SK-N-SH (cell line): ENCODE measurements around the gene STK26.

Experiments
- EP300 ChIP-seq, 2 experiments: IDR thresholded peaks; 2 replicates each; pipeline versions ENCODE4 v1.4.0 to v1.6.1; 2012; ENCODE audit warnings: borderline replicate concordance in 1 of 2, low read depth in 1 of 2, low read length in 1 of 2
- JUND ChIP-seq: IDR thresholded peaks from 2 replicates; pipeline ENCODE4 v1.4.0; 2012
- REST ChIP-seq: IDR thresholded peaks from 2 replicates; pipeline ENCODE4 v1.6.1; 2012; ENCODE audit warnings: mild to moderate bottlenecking, low read depth, low read length, moderate library complexity
- TAF1 ChIP-seq: IDR thresholded peaks from 2 replicates; pipeline ENCODE4 v1.6.1; 2012; ENCODE audit warnings: low read depth, mild to moderate bottlenecking, low read length, moderate library complexity, borderline replicate concordance
- YY1 ChIP-seq: IDR thresholded peaks from 2 replicates; pipeline ENCODE4 v1.4.0; 2012; ENCODE audit warnings: low read depth, mild to moderate bottlenecking
- TF ChIP-seq, protein P1 (sequence below): fragments of 200-600 bp; sonication (generic); IDR thresholded peaks from 2 replicates; pipeline ENCODE4 v1.6.1; 2017; ENCODE audit warnings: antibody characterized with exemption, mild to moderate bottlenecking, moderate library complexity

DNA sequence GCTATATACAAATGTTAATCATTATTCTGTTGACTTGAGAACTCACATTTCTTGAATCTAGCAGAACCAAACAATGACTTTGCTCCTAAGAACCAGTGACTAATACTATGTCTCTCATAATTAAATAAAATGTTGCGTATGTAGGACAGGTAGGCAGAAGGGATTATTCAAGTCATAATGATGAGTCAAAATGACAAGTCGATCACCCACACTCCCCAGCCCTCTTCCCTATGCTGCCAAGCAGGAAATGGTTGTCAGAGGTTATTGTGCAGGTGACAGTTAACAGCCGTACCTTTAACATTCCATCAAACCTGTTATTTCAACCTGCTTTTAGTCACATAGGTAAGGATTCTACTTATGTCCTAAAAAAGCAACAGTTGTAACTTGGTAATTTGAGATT is 22.0 kb upstream of the STK26 start:
- TF ChIP-seq TAF1 (no peak), EP300 (IDR thresholded peaks at IDR 0.05; ENCODE audit: borderline replicate concordance in 1 of 2, low read depth in 1 of 2, low read length in 1 of 2) (no peak), JUND (no peak), REST (no peak), YY1 (no peak)
- TF ChIP-seq, protein P1, sequence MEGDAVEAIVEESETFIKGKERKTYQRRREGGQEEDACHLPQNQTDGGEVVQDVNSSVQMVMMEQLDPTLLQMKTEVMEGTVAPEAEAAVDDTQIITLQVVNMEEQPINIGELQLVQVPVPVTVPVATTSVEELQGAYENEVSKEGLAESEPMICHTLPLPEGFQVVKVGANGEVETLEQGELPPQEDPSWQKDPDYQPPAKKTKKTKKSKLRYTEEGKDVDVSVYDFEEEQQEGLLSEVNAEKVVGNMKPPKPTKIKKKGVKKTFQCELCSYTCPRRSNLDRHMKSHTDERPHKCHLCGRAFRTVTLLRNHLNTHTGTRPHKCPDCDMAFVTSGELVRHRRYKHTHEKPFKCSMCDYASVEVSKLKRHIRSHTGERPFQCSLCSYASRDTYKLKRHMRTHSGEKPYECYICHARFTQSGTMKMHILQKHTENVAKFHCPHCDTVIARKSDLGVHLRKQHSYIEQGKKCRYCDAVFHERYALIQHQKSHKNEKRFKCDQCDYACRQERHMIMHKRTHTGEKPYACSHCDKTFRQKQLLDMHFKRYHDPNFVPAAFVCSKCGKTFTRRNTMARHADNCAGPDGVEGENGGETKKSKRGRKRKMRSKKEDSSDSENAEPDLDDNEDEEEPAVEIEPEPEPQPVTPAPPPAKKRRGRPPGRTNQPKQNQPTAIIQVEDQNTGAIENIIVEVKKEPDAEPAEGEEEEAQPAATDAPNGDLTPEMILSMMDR = no peak
